ENCODE data around the gene ELMOD2.

DNA sequence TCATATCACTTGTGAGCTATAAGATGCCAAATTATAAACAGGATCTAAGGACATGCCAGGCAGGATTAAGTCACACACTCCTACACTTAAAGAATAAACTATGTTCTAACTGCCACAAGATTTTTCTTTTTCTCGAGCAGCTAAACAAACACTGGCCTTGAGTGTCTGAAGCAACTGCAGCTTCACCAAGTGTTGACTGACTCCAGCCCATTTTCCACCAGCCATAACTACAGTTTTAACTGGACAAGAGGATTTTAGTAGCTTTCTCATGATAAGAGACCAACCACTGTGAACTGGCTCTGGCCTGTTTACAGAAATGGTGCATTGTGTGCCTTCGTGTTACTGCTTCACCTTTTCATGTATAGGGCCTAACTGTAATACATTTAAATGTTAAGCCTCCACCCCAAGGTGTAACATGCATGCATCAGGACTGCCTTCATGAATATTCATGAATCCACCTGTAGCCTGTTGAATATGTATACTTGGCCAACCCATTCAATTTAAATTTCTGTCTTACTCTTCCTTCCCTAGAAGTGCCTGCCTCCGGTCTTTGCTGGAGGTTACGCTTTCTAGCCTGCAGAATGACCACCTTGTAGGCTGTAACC lies 34.0 kb downstream of the ELMOD2 start:
- TF ChIP-seq, protein P1, sequence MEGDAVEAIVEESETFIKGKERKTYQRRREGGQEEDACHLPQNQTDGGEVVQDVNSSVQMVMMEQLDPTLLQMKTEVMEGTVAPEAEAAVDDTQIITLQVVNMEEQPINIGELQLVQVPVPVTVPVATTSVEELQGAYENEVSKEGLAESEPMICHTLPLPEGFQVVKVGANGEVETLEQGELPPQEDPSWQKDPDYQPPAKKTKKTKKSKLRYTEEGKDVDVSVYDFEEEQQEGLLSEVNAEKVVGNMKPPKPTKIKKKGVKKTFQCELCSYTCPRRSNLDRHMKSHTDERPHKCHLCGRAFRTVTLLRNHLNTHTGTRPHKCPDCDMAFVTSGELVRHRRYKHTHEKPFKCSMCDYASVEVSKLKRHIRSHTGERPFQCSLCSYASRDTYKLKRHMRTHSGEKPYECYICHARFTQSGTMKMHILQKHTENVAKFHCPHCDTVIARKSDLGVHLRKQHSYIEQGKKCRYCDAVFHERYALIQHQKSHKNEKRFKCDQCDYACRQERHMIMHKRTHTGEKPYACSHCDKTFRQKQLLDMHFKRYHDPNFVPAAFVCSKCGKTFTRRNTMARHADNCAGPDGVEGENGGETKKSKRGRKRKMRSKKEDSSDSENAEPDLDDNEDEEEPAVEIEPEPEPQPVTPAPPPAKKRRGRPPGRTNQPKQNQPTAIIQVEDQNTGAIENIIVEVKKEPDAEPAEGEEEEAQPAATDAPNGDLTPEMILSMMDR (IDR thresholded peaks at IDR 0.05; ENCODE audit: low read depth, low read length, missing input control): no peak
- TF ChIP-seq, protein P2, sequence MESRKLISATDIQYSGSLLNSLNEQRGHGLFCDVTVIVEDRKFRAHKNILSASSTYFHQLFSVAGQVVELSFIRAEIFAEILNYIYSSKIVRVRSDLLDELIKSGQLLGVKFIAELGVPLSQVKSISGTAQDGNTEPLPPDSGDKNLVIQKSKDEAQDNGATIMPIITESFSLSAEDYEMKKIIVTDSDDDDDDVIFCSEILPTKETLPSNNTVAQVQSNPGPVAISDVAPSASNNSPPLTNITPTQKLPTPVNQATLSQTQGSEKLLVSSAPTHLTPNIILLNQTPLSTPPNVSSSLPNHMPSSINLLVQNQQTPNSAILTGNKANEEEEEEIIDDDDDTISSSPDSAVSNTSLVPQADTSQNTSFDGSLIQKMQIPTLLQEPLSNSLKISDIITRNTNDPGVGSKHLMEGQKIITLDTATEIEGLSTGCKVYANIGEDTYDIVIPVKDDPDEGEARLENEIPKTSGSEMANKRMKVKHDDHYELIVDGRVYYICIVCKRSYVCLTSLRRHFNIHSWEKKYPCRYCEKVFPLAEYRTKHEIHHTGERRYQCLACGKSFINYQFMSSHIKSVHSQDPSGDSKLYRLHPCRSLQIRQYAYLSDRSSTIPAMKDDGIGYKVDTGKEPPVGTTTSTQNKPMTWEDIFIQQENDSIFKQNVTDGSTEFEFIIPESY (IDR thresholded peaks at IDR 0.05): no peak
- TF ChIP-seq, protein P3, sequence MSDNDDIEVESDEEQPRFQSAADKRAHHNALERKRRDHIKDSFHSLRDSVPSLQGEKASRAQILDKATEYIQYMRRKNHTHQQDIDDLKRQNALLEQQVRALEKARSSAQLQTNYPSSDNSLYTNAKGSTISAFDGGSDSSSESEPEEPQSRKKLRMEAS (IDR thresholded peaks at IDR 0.05): no peak
- TF ChIP-seq RAD21 (IDR thresholded peaks at IDR 0.05) (no peak), YY1 (IDR thresholded peaks at IDR 0.05) (no peak)
- TF ChIP-seq, protein P4, sequence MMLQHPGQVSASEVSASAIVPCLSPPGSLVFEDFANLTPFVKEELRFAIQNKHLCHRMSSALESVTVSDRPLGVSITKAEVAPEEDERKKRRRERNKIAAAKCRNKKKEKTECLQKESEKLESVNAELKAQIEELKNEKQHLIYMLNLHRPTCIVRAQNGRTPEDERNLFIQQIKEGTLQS (IDR thresholded peaks at IDR 0.05): no peak

Measured in liver (tissue), 3 donors.